ENCODE measurements around the gene KCNN1. TPM values are rescaled to one million over a fixed set of nuclear protein-coding genes. Genes with fewer than 3 reads are reported as not detected.

The KCNN1 gene
- total and polyA plus RNA-seq, 2 of the 13 experiments (the other 11 are each of a cell fraction or from before 2014, with no cell fraction given), result 0.04 TPM; not detected in 1

- no peak for TF ChIP-seq ZSCAN9 (CRISPR knock-in tag; IDR thresholded peaks at IDR 0.05; ENCODE audit: borderline replicate concordance)
- TF ChIP-seq MIXL1 (CRISPR knock-in tag; IDR thresholded peaks at IDR 0.05), result no peak
- TF ChIP-seq ZNF839 (CRISPR knock-in tag; IDR thresholded peaks at IDR 0.05; ENCODE audit: borderline replicate concordance), result peak; percentile 91; the same call in 1 of the 2 replicates
- TF ChIP-seq ZKSCAN8 (CRISPR knock-in tag; IDR thresholded peaks at IDR 0.05; ENCODE audit: borderline replicate concordance), result peak; percentile 49; the same call in 1 of the 2 replicates
- no peak for TF ChIP-seq ZNF749 (CRISPR knock-in tag; IDR thresholded peaks at IDR 0.05; ENCODE audit: borderline replicate concordance)
- TF ChIP-seq YEATS2 (CRISPR knock-in tag; IDR thresholded peaks at IDR 0.05; ENCODE audit: borderline replicate concordance), result peak; percentile 58; the same call in 1 of the 2 replicates
- TF ChIP-seq POGZ (CRISPR knock-in tag; IDR thresholded peaks at IDR 0.05), result no peak
- no peak for TF ChIP-seq ZNF230 (CRISPR knock-in tag; IDR thresholded peaks at IDR 0.05)
- TF ChIP-seq THAP7 (CRISPR knock-in tag; IDR thresholded peaks at IDR 0.05), result no peak
- 0 out of 2 replicates have a peak, but pooled peaks have one; percentile 15 for TF ChIP-seq HDAC2 (CRISPR knock-in tag; IDR thresholded peaks at IDR 0.05)
- TF ChIP-seq ZNF101 (CRISPR knock-in tag; IDR thresholded peaks at IDR 0.05; ENCODE audit: borderline replicate concordance, low read depth), result no peak
- TF ChIP-seq HNF1B (CRISPR knock-in tag; IDR thresholded peaks at IDR 0.05), result peak; percentile 83
- TF ChIP-seq RXRA (CRISPR knock-in tag; IDR thresholded peaks at IDR 0.05), result peak; percentile 39; the same call in 1 of the 2 replicates
- TF ChIP-seq KAT2B (IDR thresholded peaks at IDR 0.05; ENCODE audit: borderline replicate concordance, low read depth, low read length), result no peak
- TF ChIP-seq ZNF276 (CRISPR knock-in tag; IDR thresholded peaks at IDR 0.05; ENCODE audit: low read depth), result 0 out of 2 replicates have a peak, but pooled peaks have one; percentile 24
- TF ChIP-seq ZFP36L1 (CRISPR knock-in tag; IDR thresholded peaks at IDR 0.05), result no peak
- TF ChIP-seq TOPORS (CRISPR knock-in tag; IDR thresholded peaks at IDR 0.05), result no peak
- TF ChIP-seq ZSCAN12 (CRISPR knock-in tag; IDR thresholded peaks at IDR 0.05), result no peak
- no peak for TF ChIP-seq THAP8 (CRISPR knock-in tag; IDR thresholded peaks at IDR 0.05; ENCODE audit: borderline replicate concordance)
- peak; percentile 57; the same call in 1 of the 2 replicates for TF ChIP-seq GABPB1 (CRISPR knock-in tag; IDR thresholded peaks at IDR 0.05)
- TF ChIP-seq TCF7 (IDR thresholded peaks at IDR 0.05; ENCODE audit: low read depth), result no peak
- no peak for TF ChIP-seq ZNF543 (CRISPR knock-in tag; IDR thresholded peaks at IDR 0.05)
- no peak for TF ChIP-seq DPF2 (CRISPR knock-in tag; IDR thresholded peaks at IDR 0.05; ENCODE audit: borderline replicate concordance, low read depth)
- no peak for TF ChIP-seq ZNF256 (CRISPR knock-in tag; conservative IDR thresholded peaks at IDR 0.05)
Measured at GRCh38 chr19:18007044-18007916, 40.4 kb downstream of the KCNN1 start (continued).
